Panc1 (cell line): ENCODE measurements around the gene MAP3K21.

Experiments
- POLR2AphosphoS5 ChIP-seq: IDR thresholded peaks from 2 replicates; pipeline ENCODE4 v1.6.1; 2012; ENCODE audit warnings: mild to moderate bottlenecking, low read depth, low read length, moderate library complexity
- TF ChIP-seq, protein P1 (sequence below): fragments of 450-650 bp; IDR thresholded peaks from 2 replicates; pipeline ENCODE4 v1.5.1; 2017; ENCODE audit warnings: mild to moderate bottlenecking

- TF ChIP-seq, protein P1, sequence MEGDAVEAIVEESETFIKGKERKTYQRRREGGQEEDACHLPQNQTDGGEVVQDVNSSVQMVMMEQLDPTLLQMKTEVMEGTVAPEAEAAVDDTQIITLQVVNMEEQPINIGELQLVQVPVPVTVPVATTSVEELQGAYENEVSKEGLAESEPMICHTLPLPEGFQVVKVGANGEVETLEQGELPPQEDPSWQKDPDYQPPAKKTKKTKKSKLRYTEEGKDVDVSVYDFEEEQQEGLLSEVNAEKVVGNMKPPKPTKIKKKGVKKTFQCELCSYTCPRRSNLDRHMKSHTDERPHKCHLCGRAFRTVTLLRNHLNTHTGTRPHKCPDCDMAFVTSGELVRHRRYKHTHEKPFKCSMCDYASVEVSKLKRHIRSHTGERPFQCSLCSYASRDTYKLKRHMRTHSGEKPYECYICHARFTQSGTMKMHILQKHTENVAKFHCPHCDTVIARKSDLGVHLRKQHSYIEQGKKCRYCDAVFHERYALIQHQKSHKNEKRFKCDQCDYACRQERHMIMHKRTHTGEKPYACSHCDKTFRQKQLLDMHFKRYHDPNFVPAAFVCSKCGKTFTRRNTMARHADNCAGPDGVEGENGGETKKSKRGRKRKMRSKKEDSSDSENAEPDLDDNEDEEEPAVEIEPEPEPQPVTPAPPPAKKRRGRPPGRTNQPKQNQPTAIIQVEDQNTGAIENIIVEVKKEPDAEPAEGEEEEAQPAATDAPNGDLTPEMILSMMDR, result no peak
- TF ChIP-seq POLR2AphosphoS5, result no peak
Measured at GRCh38 chr1:233406339-233406960, 78.9 kb downstream of the MAP3K21 start.
